C4-2B (cell line): Measurements from ENCODE around the gene CARD10.

Experiments used
- CTCF ChIP-seq: fragments of 450-650 bp; conservative IDR thresholded peaks from 2 replicates; pipeline ENCODE4 v1.5.1; 2017; ENCODE audit warnings: mild to moderate bottlenecking
- ZFX ChIP-seq: fragments of 450-650 bp; IDR thresholded peaks from 2 replicates; pipeline ENCODE4 v1.6.1; 2017

- no peak for TF ChIP-seq CTCF
- TF ChIP-seq ZFX = no peak
These were observed 20.0 kb downstream of the CARD10 start for GRCh38 chr22:37499027-37499707.
